CD4-positive, alpha-beta memory T cell (primary cell): ENCODE data around the gene PRR23E. TPM values are rescaled to one million over a fixed set of nuclear protein-coding genes. Genes with fewer than 3 reads are reported as not detected.

ENCODE experiments used
- CTCF ChIA-PET: fragments of 350-600 bp; sonication (Branson Sonifier 250); formaldehyde crosslinking; loops from one replicate; lab custom pipeline; 2021; ENCODE audit warnings: inconsistent platforms; ENCODE audit not compliant: partially characterized antibody; lab: Charles Lee
- POLR2A ChIA-PET: fragments of 350-600 bp; sonication (Branson Sonifier 250); formaldehyde crosslinking; loops from one replicate; lab custom pipeline; 2021; ENCODE audit not compliant: partially characterized antibody; lab: Charles Lee
- DNase-seq, 5 donors: peaks; one replicate each; pipeline versions ENCODE4 v3.0.0 to v3.0.0-alpha.2; 2020 to 2022; ENCODE audit warnings: mixed read lengths in 1 of 5
- H3K27ac ChIP-seq: one replicate; pipeline ENCODE4 v1.7.0; 2013; ENCODE audit warnings: low read depth, low read length
- H3K27me3 ChIP-seq: 2 replicates; pipeline ENCODE4 v1.7.0; 2013; ENCODE audit warnings: mild to moderate bottlenecking, low read length, moderate library complexity; ENCODE audit not compliant: insufficient read depth
- H3K36me3 ChIP-seq: 2 replicates; pipeline ENCODE4 v1.7.0; 2013; ENCODE audit warnings: mild to moderate bottlenecking, low read length, moderate library complexity; ENCODE audit not compliant: insufficient read depth
- H3K4me1 ChIP-seq: 2 replicates; pipeline ENCODE4 v1.7.0; 2013; ENCODE audit warnings: mild to moderate bottlenecking, low read length, moderate library complexity; ENCODE audit not compliant: insufficient read depth
- H3K4me3 ChIP-seq, 2 donors: one replicate each; pipeline ENCODE4 v1.7.0; 2013; ENCODE audit warnings: low read length in 2 of 2, mild to moderate bottlenecking in 1 of 2
- H3K9me3 ChIP-seq, 2 donors: one replicate each; pipeline ENCODE4 v1.7.0; 2013; ENCODE audit warnings: low read length in 2 of 2, control low read depth in 1 of 2; ENCODE audit not compliant: control insufficient read depth in 1 of 2
- H3K27ac Mint-ChIP-seq, 7 donors: one replicate each; pipeline ENCODE4 v1.8.0; 2020 to 2021; ENCODE audit warnings: mixed read lengths in 7 of 7, mild to moderate bottlenecking in 6 of 7, inconsistent platforms in 3 of 7, moderate library complexity in 3 of 7
- H3K27me3 Mint-ChIP-seq, 2 donors: one replicate each; pipeline ENCODE4 v1.8.0; 2020 to 2021; ENCODE audit warnings: mixed read lengths in 2 of 2
- H3K36me3 Mint-ChIP-seq, 2 donors: one replicate each; pipeline ENCODE4 v1.8.0; 2020 to 2021; ENCODE audit warnings: mixed read lengths in 2 of 2, inconsistent platforms in 1 of 2, mild to moderate bottlenecking in 1 of 2
- H3K4me1 Mint-ChIP-seq, 4 donors: one replicate each; pipeline ENCODE4 v1.8.0; 2020 to 2021; ENCODE audit warnings: mixed read lengths in 4 of 4, mild to moderate bottlenecking in 1 of 4
- H3K4me3 Mint-ChIP-seq, 8 donors: one replicate each; pipeline ENCODE4 v1.8.0; 2020 to 2021; ENCODE audit warnings: mixed read lengths in 8 of 8, mild to moderate bottlenecking in 7 of 8, moderate library complexity in 6 of 8, inconsistent platforms in 3 of 8
- H3K9me3 Mint-ChIP-seq, 8 donors: one replicate each; pipeline ENCODE4 v1.8.0; 2020 to 2021; ENCODE audit warnings: mixed read lengths in 8 of 8, mild to moderate bottlenecking in 5 of 8, inconsistent platforms in 3 of 8, moderate library complexity in 1 of 8
- intact Hi-C: fragments of 100-400 bp; cut with micrococcal nuclease; formaldehyde crosslinking; loops from one replicate; pipeline ENCODE4 v1.15.1; 2023
- polyA plus RNA-seq, 2 donors: library from polyadenylated mRNA; unstranded; fragments of 300-500 nt; fragmentation: Illumina TruSeq; gene quantifications; one replicate each; pipeline ENCODE4 v1.2.3, GENCODE V29; 2021
- total RNA-seq, 2 experiments: library from RNA; stranded (reverse); gene quantifications; one replicate each; pipeline ENCODE4 v1.2.3, GENCODE V29; 2021

The PRR23E gene, protein sequence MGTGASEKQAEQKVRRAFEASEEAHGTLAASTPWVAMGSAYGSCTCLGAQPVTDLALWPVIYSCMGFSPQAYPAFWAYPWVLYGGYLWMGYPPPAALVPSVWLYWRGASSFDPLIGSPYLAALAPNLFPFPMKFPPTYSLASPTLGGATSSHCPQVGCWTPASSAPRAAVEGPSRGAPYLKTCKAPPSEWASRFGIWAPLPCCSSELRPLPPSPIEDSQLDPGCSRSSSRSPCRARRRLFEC
- not detected for total RNA-seq
- polyA plus RNA-seq, result not detected

DNA sequence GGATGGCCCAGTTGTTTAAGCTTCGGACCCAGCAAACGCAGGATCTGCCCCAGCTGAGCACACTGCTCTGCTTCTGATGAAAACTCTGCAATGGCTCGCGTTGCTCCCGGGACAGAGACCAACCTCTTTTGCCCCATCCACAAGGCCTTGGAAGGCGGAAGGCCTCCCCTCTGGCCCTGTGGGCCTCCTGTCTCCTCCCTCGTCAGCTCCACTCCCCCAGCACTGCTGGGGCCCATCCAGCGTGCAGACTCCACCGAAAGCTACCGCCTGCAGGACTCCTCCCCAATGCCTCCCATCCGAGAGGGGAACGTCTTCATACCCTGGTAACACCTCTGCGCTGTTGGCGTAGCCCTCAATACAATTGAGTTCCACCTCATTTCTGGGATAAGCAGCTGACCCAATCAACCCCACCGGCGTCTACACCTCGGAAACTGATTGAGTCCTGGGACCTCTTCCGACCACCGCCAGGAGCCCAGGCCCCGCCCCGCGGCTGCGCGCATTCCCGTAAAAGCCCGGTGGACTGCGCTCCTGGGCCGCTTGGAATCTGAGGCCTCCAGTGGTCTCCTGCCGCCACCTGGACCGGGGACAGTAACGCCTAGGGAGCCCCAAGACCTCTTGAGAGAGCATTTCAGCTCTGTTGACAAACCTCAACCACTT lies at the start of gene PRR23E:
TSS of gene PRR23E (plus strand) at position 556 of the 657 bp plus-strand sequence. CDS start 3,555 bp downstream, outside the sequence.
- no peak within 1 kb of the TSS for H3K4me3 Mint-ChIP-seq
- ChIA-PET CTCF (interaction anchor here (0.7 kb wide), 1 partner anchor 15 kb away, joined by 4 read pairs; no protein-coding TSS in a partner anchor), POLR2A (no interaction called here)
- Histone ChIP-seq H3K36me3 (no peaks in the 10 kb centered on the region), H3K9me3 (no peaks in the 10 kb centered on the region), H3K27me3 (no peaks in the 10 kb centered on the region), H3K4me1 (no peaks in the 10 kb centered on the region), H3K27ac (no peak within 1 kb of the TSS), H3K4me3 (no peak within 1 kb of the TSS)
- H3K36me3 Mint-ChIP-seq, result no peaks in the 10 kb centered on the region
- H3K27me3 Mint-ChIP-seq, result peaks cover 5 to 7% of the 10 kb centered on the region in 2 donors
- peaks cover 4 to 17% (median 10%) of the 10 kb centered on the region in 8 donors for H3K9me3 Mint-ChIP-seq
- no peaks in the 10 kb centered on the region for H3K4me1 Mint-ChIP-seq
- DNase-seq, result no peak
- H3K27ac Mint-ChIP-seq, result no peak within 1 kb of the TSS
- intact Hi-C loops, result no loop called here

DNA sequence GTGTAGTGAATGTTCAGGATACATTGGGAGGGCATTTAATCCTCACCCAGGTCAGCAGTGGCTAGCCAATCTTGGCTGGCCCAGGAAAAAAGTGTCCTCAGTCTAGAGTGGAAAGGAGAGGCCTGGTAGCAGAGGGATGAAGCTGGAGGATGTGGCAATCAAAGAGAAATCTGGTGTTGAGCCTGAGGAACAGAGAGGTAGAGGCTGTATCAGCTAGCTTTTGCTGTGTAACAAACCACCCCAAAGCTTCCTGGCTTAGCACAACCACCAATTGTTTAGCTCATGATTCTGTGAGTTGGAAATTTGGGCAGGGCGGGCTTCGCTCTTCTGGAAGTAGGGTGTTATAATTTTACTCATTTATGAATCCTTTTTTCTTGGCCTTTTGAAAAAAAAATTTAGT lies 49.8 kb upstream of the PRR23E start:
- Mint-ChIP-seq H3K9me3 (peaks cover 0 to 9% (median 4%) of the 10 kb centered on the region in 8 donors), H3K27ac (no peak overlapping the region), H3K4me3 (no peak overlapping the region), H3K36me3 (no peaks in the 10 kb centered on the region), H3K4me1 (no peaks in the 10 kb centered on the region), H3K27me3 (peaks cover under 1 to 5% of the 10 kb centered on the region in 2 donors)
- ChIA-PET CTCF (no interaction called here), POLR2A (no interaction called here)
- intact Hi-C loops, result no loop called here
- Histone ChIP-seq H3K4me3 (no peak overlapping the region), H3K36me3 (no peaks in the 10 kb centered on the region), H3K9me3 (no peaks in the 10 kb centered on the region), H3K27ac (no peak overlapping the region), H3K4me1 (no peaks in the 10 kb centered on the region), H3K27me3 (no peaks in the 10 kb centered on the region)
- no peak for DNase-seq

DNA sequence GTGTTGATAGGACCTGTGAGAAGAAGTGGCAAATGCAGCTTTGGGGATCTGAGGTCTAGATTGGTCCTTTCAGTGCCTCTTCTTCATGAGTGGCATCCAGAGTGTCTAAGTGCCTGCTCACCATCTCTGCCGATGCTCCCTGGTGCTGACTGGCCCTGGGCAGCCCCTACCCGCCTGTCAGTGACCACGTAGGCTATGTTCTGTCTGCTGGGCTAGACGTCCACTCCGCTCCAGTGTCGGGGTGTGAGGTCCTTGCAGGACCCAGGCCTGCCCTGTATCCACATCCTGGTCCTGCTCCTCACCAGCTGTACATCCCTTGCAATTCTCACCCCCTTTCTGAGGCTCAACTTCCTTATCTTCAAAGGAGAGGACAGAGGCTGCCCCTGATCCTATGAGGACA lies 48.3 kb upstream of the PRR23E start:
- Histone ChIP-seq H3K27me3 (no peaks in the 10 kb centered on the region), H3K9me3 (no peaks in the 10 kb centered on the region), H3K36me3 (no peaks in the 10 kb centered on the region), H3K4me1 (no peaks in the 10 kb centered on the region), H3K27ac (no peak overlapping the region), H3K4me3 (no peak overlapping the region)
- Mint-ChIP-seq H3K9me3 (peaks cover 0 to 9% (median 4%) of the 10 kb centered on the region in 8 donors), H3K27ac (no peak overlapping the region), H3K4me1 (no peaks in the 10 kb centered on the region), H3K36me3 (no peaks in the 10 kb centered on the region), H3K4me3 (no peak overlapping the region), H3K27me3 (peaks cover 0 to 2% of the 10 kb centered on the region in 2 donors)
- intact Hi-C loops, result no loop called here
- POLR2A ChIA-PET, result no interaction called here
- no peak for DNase-seq
- CTCF ChIA-PET, result no interaction called here

DNA sequence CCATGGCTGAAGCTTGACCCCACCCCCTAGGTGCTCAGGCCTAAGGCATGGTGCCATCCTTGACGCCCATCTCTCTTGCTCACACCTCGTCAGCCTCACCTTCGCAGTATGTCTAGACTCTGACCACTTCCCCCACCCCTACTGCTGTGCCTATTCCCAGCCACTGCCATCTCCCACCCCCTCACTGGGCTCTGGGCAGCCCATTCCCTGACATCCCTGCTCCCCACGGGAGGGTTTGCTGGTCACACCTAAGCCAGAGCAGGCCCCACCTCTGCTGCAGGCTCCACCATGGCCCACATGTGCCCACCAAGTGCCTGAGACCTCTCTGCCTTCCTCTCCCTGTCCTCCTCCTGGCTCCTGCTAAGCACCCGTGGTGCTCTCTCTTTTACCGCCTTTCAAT lies 47.7 kb upstream of the PRR23E start:
- Mint-ChIP-seq H3K36me3 (no peaks in the 10 kb centered on the region), H3K4me3 (no peak overlapping the region), H3K9me3 (peaks cover 0 to 9% (median 4%) of the 10 kb centered on the region in 8 donors), H3K27me3 (peaks cover 0 to 4% of the 10 kb centered on the region in 2 donors), H3K4me1 (no peaks in the 10 kb centered on the region), H3K27ac (no peak overlapping the region)
- H3K4me3 ChIP-seq, result no peak overlapping the region
- DNase-seq, result no peak
- H3K36me3 ChIP-seq, result no peaks in the 10 kb centered on the region
- no peaks in the 10 kb centered on the region for H3K27me3 ChIP-seq
- no peaks in the 10 kb centered on the region for H3K4me1 ChIP-seq
- no peaks in the 10 kb centered on the region for H3K9me3 ChIP-seq
- ChIA-PET CTCF (no interaction called here), POLR2A (no interaction called here)
- intact Hi-C loops, result no loop called here
- H3K27ac ChIP-seq, result no peak overlapping the region

DNA sequence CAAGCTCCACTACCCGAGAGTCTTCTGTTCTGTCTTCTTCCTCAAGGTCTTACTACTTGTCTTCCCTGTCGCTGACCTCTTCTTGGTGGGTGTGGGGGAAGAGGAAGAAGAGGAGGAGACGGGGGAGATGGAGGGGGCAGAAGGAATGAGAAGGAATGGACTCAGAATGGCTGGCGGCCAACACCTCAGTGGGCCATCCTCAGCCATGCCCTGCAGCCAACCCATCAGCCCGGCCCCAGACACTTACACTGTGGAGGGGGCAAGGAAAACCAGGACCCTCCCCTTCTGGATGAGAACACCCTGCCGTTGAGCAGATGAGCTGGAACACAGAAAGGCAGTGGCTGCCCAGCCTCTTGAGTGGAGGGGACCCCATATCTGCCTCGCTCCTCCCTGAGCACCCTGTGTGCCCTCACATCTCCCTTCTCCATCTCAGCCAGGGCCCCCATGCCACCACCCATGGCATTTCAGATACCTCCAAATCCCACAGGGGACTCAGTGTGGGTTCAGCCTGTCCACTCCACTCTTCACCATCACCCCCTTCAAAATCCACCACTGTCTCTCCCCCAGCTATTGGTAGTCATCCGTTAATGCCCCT lies 45.5 kb upstream of the PRR23E start:
- H3K9me3 Mint-ChIP-seq, result peaks cover 0 to 9% (median 3%) of the 10 kb centered on the region in 8 donors
- Histone ChIP-seq H3K4me1 (no peaks in the 10 kb centered on the region), H3K27me3 (no peaks in the 10 kb centered on the region), H3K36me3 (no peaks in the 10 kb centered on the region), H3K27ac (no peak overlapping the region), H3K9me3 (no peaks in the 10 kb centered on the region), H3K4me3 (no peak overlapping the region)
- H3K4me3 Mint-ChIP-seq, result no peak overlapping the region
- ChIA-PET POLR2A (no interaction called here), CTCF (no interaction called here)
- peaks cover 3 to 4% of the 10 kb centered on the region in 2 donors for H3K27me3 Mint-ChIP-seq
- H3K4me1 Mint-ChIP-seq, result no peaks in the 10 kb centered on the region
- no peak for DNase-seq
- H3K36me3 Mint-ChIP-seq, result no peaks in the 10 kb centered on the region
- intact Hi-C loops, result no loop called here
- H3K27ac Mint-ChIP-seq, result no peak overlapping the region

DNA sequence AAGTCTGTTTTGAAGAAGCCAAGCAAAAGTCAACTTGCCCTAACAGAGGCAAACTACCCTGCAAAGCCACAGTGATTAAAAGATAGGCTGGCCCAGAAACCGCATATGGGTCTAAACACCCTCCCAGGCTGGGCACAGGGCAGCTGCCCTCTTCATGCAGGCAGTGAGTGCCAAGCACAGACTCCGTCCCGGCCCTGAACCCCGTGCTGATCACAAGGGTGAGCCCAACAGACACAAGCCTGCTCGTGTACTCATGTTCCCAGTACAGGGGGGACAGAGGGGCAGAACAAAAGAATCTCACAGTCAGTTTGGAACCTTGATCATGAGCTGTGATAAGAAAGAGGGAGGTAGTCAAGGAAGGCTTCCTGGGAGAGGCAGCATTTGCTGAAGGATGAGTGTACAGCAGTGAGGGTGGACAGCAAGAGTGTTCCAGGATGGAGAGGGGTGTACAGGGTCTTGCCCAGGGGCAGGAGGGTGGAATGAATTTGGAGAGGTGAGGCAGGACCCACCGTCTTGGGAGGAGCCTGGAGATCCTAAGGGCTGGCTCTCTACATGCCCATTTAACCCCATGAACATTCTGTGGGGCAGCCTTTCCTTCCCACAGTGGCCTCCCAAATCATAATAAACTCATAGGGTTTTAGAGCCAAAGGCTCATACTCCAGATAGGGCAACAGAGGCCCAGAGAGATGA lies 43.2 kb upstream of the PRR23E start:
- no peak for DNase-seq
- Mint-ChIP-seq H3K4me3 (no peak overlapping the region), H3K36me3 (no peaks in the 10 kb centered on the region), H3K4me1 (no peaks in the 10 kb centered on the region), H3K9me3 (peaks cover 0 to 3% (median 0%) of the 10 kb centered on the region in 8 donors), H3K27me3 (peaks cover 2 to 3% of the 10 kb centered on the region in 2 donors), H3K27ac (no peak overlapping the region)
- intact Hi-C loops, result no loop called here
- CTCF ChIA-PET, result no interaction called here
- H3K4me3 ChIP-seq, result no peak overlapping the region
- no peaks in the 10 kb centered on the region for H3K4me1 ChIP-seq
- POLR2A ChIA-PET, result no interaction called here
- no peaks in the 10 kb centered on the region for H3K27me3 ChIP-seq
- H3K36me3 ChIP-seq, result no peaks in the 10 kb centered on the region
- no peaks in the 10 kb centered on the region for H3K9me3 ChIP-seq
- H3K27ac ChIP-seq, result no peak overlapping the region
